ENCODE results near the gene B3GNT5.

- TF ChIP-seq CTCF (IDR thresholded peaks at IDR 0.05 in 4 of 5, conservative IDR thresholded peaks at IDR 0.05 in 1 of 5) (no peak), POLR2A (IDR thresholded peaks at IDR 0.05) (no peak)
Measured at GRCh38 chr3:183274609-183275008, 21.6 kb downstream of the B3GNT5 start.

Data from gastrocnemius medialis (tissue), 4 donors.